Measurements from ENCODE around the gene DHRS1. TPM values are rescaled to one million over a fixed set of nuclear protein-coding genes. Genes with fewer than 3 reads are reported as not detected.
"Not testable (repeated sequence)": the region's sequence is repeated elsewhere in the genome, so short reads cannot be mapped to it uniquely, and the experiment has no call there.

DHRS1 gene
- total RNA-seq, 1 experiment from 2014 or later: 41.4 TPM

DNA sequence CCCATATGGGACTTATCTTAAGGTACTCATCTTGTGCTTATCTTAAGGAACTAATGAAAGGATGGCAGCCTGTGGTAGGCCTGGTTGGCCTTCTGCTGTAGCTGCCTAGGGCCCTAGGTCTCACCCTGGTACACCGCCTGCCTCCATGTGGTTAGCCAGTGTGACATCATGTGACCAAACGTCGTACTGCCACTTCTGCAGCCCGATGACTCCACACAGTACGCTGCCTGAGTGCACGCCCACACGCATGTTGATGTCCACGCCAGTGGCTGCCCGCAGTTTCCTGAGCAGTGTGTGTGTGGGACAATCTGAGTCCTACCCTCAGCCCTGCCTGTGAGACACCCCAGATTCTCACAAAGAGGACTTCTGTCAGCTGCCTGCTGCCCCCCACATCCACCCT is 30.2 kb upstream of the DHRS1 start:
- no TSS peak for BruUV-seq (replicated peaks)
- POLR2A ChIA-PET (ENCODE audit: unreplicated experiment): no interaction called here
- H3K27me3 ChIP-seq (ENCODE audit: insufficient read depth, low read depth): no peaks in the 10 kb centered on the region
- no peaks in the 10 kb centered on the region for H3K36me3 ChIP-seq (ENCODE audit: low read depth)
- no peak for DNase-seq
- H2AFZ ChIP-seq: no peak overlapping the region
- no peak overlapping the region for H3K4me2 ChIP-seq
- CTCF ChIA-PET: no interaction called here
- no peaks in the 10 kb centered on the region for H3K9me3 ChIP-seq (ENCODE audit: insufficient read depth, low read depth)
- H3K79me2 ChIP-seq (ENCODE audit: low read depth): no peaks in the 10 kb centered on the region
- no peaks in the 10 kb centered on the region for H3F3A ChIP-seq (ENCODE audit: insufficient read depth, low read depth)
- H3K4me3 ChIP-seq: no peak overlapping the region
- H3K27ac ChIP-seq: no peak overlapping the region
- intact Hi-C loops (cut with micrococcal nuclease; ENCODE audit: unreplicated experiment): no loop called here
- 0 out of 2 replicates have a peak, but pooled peaks cover 3% of the 10 kb centered on the region for H3K4me1 ChIP-seq (replicated peaks; ENCODE audit: insufficient read depth)
- no peak for TF ChIP-seq EZH2 (IDR thresholded peaks at IDR 0.05; ENCODE audit: low read depth)
- TF ChIP-seq, protein P1, sequence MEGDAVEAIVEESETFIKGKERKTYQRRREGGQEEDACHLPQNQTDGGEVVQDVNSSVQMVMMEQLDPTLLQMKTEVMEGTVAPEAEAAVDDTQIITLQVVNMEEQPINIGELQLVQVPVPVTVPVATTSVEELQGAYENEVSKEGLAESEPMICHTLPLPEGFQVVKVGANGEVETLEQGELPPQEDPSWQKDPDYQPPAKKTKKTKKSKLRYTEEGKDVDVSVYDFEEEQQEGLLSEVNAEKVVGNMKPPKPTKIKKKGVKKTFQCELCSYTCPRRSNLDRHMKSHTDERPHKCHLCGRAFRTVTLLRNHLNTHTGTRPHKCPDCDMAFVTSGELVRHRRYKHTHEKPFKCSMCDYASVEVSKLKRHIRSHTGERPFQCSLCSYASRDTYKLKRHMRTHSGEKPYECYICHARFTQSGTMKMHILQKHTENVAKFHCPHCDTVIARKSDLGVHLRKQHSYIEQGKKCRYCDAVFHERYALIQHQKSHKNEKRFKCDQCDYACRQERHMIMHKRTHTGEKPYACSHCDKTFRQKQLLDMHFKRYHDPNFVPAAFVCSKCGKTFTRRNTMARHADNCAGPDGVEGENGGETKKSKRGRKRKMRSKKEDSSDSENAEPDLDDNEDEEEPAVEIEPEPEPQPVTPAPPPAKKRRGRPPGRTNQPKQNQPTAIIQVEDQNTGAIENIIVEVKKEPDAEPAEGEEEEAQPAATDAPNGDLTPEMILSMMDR (conservative IDR thresholded peaks at IDR 0.05): no peak
- no peaks in the 10 kb centered on the region for H4K20me1 ChIP-seq (ENCODE audit: insufficient read depth)
- H3K9me2 ChIP-seq (ENCODE audit: insufficient read depth): no peaks in the 10 kb centered on the region

GRCh38 chr14:24329073-24329663 is 29.6 kb upstream of the DHRS1 start:
- DNase-seq: no peak
- CTCF ChIA-PET: no interaction called here
- no peak overlapping the region for H3K4me2 ChIP-seq
- TF ChIP-seq, protein P1 (conservative IDR thresholded peaks at IDR 0.05): no peak
- TF ChIP-seq EZH2 (IDR thresholded peaks at IDR 0.05; ENCODE audit: low read depth): no peak
- H4K20me1 ChIP-seq (ENCODE audit: insufficient read depth): no peaks in the 10 kb centered on the region
- no peaks in the 10 kb centered on the region for H3K9me3 ChIP-seq (ENCODE audit: insufficient read depth, low read depth)
- intact Hi-C loops (cut with micrococcal nuclease; ENCODE audit: unreplicated experiment): no loop called here
- H3K9me2 ChIP-seq (ENCODE audit: insufficient read depth): no peaks in the 10 kb centered on the region
- no peaks in the 10 kb centered on the region for H3K79me2 ChIP-seq (ENCODE audit: low read depth)
- H2AFZ ChIP-seq: no peak overlapping the region
- H3K27ac ChIP-seq: no peak overlapping the region
- H3K27me3 ChIP-seq (ENCODE audit: insufficient read depth, low read depth): no peaks in the 10 kb centered on the region
- H3F3A ChIP-seq (ENCODE audit: insufficient read depth, low read depth): no peaks in the 10 kb centered on the region
- no peaks in the 10 kb centered on the region for H3K36me3 ChIP-seq (ENCODE audit: low read depth)
- no TSS peak for BruUV-seq (replicated peaks)
- H3K4me1 ChIP-seq (replicated peaks; ENCODE audit: insufficient read depth): 0 out of 2 replicates have a peak, but pooled peaks cover 3% of the 10 kb centered on the region
- no peak overlapping the region for H3K4me3 ChIP-seq
- POLR2A ChIA-PET (ENCODE audit: unreplicated experiment): no interaction called here

- POLR2A ChIA-PET (ENCODE audit: unreplicated experiment): interaction anchor here (0.6 to 0.7 kb wide), 2 partner anchors 25 to 163 kb away, joined by 3 to 4 read pairs; no protein-coding TSS in a partner anchor
- BruUV-seq (replicated peaks); H3K79me2 ChIP-seq (ENCODE audit: low read depth): not testable (repeated sequence)
These were observed 28.3 kb upstream of the DHRS1 start for GRCh38 chr14:24327914-24328313.

More at GRCh38 chr14:24327914-24328313, 28.3 kb upstream of the DHRS1 start:
- H3K9me2 ChIP-seq (ENCODE audit: insufficient read depth); H3K27ac ChIP-seq; H4K20me1 ChIP-seq (ENCODE audit: insufficient read depth); H3K4me3 ChIP-seq; H3K9me3 ChIP-seq (ENCODE audit: insufficient read depth, low read depth); H3K4me2 ChIP-seq; H3K27me3 ChIP-seq (ENCODE audit: insufficient read depth, low read depth); H3K36me3 ChIP-seq (ENCODE audit: low read depth); H2AFZ ChIP-seq; H3K4me1 ChIP-seq (replicated peaks; ENCODE audit: insufficient read depth); H3F3A ChIP-seq (ENCODE audit: insufficient read depth, low read depth); intact Hi-C loops (cut with micrococcal nuclease; ENCODE audit: unreplicated experiment): not testable (repeated sequence)
- CTCF ChIA-PET: interaction anchor here (0.6 kb wide), 1 partner anchor 86 kb away, joined by 6 read pairs; no protein-coding TSS in a partner anchor
- TF ChIP-seq, protein P1 (conservative IDR thresholded peaks at IDR 0.05): peak; percentile 67
- DNase-seq: peak in 1 of 2 experiments; percentile 37

Measured in PC-9 (cell line).